GM10266 (cell line): ENCODE results near the gene ERBB4.
A peak's percentile ranks its signal among the peaks of the same experiment; 100 is the strongest.

Experiments used
- DNase-seq: peaks from one replicate; pipeline ENCODE4 v3.0.0; 2012; ENCODE audit errors: extremely low spot score
- CTCF ChIP-seq: IDR thresholded peaks from 2 replicates; pipeline ENCODE4 v1.5.1; 2012; ENCODE audit warnings: mild to moderate bottlenecking, low read depth; ENCODE audit not compliant: control insufficient read depth, insufficient read depth; ENCODE audit errors: missing control alignments

ERBB4 gene

DNA sequence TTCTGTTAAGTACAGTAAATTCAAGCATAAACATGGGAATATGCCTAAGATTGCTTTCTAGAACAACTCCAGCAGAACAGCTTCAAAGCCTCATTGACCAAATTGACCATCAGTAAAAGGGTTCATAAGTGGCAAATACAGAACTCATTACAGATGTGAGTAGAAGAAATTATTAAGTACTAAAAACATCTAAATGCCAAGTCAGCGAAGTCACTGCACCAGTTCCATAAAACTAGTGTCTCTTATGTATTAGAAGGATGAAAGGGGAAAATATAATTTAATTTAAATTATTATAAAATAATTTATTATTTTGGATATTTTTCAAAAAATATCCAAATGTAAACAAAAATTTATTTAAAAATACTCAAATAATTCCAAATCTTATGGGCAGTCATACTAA, 553.2 kb downstream of the ERBB4 start:
- no peak for TF ChIP-seq CTCF
- no peak for DNase-seq

DNA sequence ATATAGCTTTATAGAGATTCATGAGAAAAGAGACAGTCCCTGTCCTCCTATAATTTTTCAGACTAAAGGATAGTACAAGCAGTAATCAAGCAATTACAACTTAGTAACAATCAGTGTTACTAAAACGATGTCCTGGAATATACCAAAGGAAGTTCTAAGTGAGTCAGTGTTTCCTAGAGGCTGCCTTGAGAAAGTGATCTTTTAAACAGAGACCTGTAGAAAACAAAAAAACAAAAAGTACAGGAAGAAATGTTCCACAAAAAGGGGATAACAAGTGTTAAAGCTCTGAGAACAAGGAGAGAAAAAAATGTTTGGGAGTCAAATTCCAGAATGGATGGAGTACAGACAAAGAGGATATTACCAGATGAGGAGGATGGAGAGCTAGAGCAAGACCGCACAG, 556.4 kb downstream of the ERBB4 start:
- no peak for TF ChIP-seq CTCF
- DNase-seq, result no peak

DNA sequence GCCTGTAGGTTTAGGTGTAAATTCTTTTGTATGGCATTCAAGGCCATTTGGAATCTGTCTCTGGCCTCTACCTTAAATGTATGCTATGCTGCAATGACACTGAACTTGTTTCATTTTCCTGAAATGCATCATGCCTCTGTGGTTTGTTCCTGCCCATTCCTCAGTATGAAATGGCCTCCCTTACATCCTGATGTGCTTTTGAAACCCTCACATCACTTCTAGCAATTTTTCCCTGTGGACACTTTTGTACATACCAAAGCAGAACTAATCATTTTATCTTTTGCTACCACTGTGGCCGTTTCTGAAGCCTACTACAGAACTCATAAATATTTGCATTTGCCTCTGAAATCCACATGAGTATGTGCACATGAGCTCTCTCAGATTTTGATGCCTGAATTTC, 557.2 kb downstream of the ERBB4 start:
- DNase-seq, result no peak
- no peak for TF ChIP-seq CTCF

- DNase-seq, result no peak
- no peak for TF ChIP-seq CTCF
Measured at GRCh38 chr2:211976076-211976475, 562.5 kb downstream of the ERBB4 start.

- DNase-seq, result no peak
- no peak for TF ChIP-seq CTCF
Measured at GRCh38 chr2:211967234-211967633, 571.4 kb downstream of the ERBB4 start.

DNA sequence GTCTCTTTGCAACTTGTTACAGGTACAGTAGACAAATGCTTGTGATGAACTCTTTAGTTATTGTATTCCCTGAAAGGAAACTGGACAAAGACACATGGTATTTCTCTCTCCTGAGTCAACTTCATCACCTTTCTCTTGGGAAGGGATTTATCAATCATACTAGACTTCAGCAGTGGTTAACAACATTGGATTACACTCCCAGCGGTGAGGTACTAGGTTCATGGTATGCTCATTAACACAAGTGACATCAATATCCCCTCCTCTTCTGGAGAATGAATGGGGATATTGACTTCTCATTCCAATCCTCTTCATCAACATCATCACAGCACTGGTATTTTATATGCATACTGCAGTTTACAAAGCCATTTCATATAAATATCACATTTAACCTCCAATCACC, 574.6 kb downstream of the ERBB4 start:
- no peak for DNase-seq
- TF ChIP-seq CTCF, result no peak

DNA sequence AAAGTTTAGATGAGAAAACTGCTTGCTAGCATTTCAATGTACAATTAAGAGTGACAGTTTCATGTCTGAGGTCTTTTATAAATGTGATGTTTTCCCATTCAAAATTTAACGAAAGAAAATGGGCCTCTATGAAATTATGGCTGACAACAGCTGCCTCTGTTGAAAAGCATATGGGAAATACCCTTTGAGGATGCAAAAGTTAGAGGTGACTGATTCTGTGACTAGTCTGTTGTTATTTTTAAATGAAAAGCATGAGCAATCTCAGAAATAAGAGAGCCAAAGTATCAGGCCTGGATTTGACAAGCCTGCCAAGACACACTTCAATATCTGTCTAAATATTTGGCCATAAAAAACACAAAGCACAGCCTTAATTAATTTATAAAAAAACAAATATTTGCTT, 580.8 kb downstream of the ERBB4 start:
- no peak for TF ChIP-seq CTCF
- DNase-seq, result peak; percentile 23
